Epidermal melanocyte (primary cell): ENCODE data around the gene SZRD1.

Experiments
- DNase-seq: peaks from one replicate; pipeline ENCODE4 v3.0.0; 2011; ENCODE audit warnings: low spot score; ENCODE audit not compliant: insufficient read length

Gene SZRD1

DNA sequence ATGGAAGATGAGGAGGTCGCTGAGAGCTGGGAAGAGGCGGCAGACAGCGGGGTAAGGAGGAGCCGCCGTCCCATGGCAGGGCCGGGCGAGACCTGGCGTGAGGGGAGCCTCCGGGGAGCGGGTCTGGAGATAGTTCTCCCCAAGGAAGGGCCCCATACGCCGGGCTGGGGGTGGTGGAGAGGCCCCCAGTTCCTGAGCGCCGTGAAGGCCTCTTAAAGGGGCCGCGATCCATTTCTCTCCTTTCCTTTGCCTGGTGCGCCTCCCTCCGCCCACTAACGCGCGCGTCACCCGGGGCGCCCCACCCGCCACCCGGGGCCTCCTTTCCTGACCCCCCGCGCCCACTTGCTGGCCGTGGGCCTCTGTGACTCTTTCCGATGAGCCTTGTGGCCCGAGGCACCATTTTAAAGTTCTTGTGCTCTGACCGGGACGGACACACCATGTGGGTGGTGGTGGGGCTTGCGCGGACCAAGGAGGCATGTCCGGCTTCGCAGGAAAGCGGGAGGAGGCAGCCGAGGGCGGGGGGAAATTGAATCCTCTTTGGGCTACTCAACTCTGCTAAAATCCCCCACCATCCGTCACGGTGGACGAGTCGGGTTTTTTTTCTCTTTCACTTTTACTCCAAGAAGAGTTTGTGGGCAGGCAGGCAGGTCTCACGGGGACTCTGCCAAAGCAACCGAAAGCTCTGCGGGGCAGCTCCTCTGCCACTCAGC lies 371 bp downstream of the SZRD1 start:
- peak; percentile 44 for DNase-seq

DNA sequence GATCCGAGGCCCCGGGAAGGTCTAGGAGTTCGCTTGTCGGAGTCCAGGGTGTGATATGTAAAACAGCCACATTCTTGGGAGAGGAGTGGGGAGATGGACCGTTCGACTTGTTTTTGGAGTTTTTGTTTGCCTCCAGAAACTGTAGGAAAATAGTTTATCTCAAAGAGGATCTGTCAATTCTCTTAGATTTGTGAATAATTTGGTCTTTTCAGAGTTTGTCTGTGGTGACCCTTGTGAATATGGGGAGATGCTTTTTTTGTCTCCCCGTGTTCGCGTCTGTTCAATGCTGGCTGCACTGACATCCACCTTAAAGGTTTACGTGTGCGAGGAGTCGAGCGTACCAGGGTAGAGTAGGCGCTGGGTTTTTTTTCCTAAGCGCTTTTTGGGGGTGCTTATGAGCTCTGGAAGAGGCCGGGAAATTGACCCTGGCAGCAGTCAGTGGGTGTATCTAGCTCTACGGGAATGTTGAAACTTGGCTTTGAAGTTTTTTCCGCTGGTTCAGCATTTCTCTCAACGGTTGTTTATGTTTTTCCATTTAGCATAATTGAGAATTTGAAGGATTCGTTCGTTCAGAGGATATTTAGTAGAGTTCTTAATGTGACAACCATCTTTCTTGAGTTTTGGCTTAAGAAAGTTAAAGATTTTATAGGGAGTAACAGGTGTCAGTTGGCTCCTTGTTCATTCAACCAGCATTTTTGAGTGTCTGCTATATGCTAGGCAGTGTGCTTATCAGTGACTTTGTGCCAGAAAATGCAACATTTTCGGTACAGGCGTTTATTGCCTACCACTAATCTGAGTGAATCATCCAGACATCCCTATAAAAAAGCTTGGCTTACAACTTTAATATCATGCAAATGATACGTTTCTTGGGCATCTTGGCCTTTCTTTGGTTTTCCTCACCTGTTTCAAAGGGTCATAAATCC lies 1.2 kb downstream of the SZRD1 start:
- DNase-seq, result no peak

DNA sequence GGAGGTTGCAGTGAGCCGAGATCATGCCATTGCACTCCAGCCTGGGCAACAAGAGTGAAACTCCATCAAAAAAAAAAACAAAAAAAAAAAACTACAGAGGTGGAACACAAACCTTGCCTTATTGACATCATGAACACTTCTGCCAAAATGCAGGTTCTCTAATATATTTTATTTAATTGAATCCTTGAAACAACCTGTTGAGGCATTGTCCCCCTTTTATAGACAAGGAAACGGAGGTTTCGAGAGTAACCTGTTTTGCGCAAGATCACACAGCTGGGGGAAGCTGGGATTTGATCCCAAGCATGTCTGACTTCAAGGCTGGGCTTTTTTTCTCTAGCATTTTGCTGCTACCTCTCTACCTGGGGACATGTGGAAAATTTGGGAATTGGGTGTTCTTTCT lies 2.8 kb downstream of the SZRD1 start:
- DNase-seq, result no peak

DNA sequence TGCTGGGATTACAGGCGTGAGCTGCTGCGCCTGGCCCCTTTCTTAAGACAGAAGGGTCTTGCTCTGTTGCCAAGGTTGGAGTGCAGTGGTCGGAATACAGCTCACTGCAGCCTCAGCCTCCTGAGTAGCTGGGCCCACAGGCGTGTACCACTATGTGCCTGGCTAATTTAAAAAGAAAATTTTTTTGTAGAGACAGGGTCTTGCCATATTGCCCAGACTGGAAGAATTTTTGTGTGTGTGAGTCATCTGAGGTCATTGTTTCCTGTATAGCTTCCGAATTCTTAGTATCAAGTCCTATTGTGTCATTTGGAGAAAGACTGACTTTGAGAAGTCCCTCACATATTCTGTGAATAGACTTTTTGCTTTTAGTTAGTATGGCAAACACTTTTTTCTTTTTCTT lies 4.7 kb downstream of the SZRD1 start:
- DNase-seq, result no peak

DNA sequence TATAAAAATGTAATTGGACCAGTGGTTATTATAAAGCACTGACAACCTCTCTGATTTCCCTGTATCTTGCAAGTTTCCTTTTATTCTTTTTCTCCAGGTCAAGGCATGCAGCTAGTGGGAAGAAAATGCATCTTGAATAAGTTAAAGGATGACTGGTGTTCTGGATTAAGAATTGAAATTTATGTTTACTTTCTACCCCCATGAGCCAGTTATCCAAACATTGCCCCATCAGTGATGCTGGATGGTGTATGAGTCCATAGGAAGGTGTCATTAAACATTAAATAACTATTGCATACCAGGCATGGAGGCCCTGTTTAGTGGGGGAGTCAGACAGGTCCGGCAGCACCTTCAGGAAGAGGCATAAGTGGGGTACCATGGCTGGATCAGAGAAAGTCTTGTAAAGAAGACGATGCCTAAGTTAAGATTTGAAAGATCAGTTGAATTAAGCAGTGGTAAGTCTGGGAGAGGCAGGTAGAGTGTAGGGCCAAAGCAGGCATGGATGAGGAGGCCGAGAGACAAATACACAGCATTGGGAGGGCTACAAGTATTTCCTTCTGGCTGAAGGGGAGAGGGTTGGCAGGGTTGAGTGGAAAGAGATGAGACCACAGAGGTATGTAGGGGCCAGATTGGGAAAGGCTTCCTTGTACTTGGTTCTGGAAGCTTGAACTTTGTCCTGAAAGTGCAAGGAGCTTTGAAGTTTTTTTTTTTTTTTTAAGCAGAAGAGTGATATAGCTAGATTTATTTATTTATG lies 5.7 kb downstream of the SZRD1 start:
- no peak for DNase-seq

DNA sequence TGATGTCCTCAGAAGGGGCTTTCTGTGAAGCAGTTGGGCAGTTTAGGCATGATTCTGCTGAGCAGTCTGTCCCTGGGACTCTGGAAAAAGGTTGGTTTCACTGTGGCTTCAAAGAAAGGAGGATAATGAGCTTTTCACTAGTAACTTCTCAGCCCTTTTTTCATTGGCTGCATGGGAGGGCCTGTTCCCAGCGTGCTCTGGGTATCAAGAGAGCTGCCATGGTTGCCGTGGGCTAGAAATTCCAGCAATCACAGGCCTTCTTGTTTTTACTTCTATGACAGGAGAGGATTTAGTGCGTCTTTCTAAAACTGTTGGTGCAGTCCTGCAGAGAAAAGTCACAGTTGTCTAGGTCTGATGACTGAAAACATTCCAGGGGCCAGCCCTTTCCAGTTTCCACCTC lies 7.2 kb downstream of the SZRD1 start:
- no peak for DNase-seq

DNA sequence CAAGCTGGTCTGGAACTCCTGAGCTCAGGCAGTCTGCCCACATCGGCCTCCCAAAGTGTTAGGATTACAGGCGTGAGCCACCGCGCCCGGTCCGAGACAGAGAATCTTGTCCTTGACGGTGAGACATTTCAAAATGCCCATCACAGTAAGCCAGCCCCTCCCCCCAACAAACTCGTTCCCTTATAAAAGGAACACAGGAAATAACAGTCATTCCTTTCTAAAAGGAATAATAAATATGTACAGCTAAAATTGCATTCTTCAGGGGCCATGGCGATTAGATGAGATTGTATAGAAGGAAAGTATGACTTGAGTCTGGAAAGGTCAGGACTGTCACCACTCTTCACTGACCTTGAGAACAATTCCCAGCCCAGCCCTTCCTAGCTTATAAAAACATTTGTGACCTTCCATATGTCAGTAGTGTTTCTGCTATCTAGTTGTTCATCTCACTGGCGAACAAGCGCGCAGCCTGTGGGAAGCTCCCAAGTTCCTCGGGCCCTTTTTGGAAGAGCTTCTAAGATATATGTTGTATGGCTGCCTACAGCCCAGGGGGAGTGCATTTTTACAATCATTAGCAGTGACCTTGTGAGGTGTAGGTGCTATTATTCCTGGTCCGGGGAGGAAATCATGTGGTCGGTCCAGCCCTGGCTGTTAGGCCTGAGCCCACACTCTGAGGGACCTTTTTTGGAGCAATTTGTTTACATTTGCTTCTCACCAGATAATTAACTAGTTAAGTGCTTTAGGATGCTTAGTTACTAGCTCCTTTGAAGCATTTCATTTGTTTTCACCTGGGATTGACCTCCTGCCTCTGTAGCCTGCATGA lies 8.7 kb downstream of the SZRD1 start:
- no peak for DNase-seq

DNA sequence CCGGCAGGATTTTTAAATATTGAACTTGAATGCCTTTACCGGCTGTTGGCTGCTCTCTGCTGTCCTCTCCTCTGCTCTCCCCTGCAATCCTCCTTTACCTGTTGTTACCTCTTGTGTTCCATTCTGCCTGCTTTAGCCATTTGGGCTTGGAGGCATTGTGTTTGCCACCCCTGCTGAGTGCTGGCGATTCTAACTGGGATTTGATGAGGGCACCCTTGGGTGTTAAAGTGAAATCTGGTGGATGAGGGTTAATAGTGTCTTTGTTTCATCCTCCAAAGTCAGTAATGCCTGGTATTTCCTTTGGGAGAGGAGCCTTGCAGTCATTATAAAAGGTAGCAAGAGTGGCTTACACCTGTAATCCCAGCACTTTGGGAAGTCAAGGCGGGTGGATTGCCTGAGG lies 9.9 kb downstream of the SZRD1 start:
- no peak for DNase-seq

DNA sequence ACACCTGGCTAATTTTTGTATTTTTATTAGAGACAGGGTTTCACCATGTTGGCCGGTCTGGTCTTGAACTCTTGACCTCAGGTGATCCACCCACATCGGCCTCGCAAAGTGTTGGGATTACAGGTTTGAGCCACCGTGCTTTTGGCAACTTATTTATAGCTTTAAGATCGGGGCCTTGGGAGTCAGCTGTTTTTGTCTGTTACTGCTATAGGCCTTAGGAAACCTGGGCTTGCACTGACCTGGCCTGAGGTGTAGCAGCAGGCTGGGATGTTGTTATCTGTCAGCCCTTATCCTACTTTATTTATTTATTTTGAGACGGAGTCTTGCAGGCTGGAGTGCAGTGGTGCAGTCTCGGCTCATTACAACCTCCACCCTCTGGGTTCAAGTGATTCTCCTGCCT lies 11.4 kb downstream of the SZRD1 start:
- DNase-seq, result no peak

DNA sequence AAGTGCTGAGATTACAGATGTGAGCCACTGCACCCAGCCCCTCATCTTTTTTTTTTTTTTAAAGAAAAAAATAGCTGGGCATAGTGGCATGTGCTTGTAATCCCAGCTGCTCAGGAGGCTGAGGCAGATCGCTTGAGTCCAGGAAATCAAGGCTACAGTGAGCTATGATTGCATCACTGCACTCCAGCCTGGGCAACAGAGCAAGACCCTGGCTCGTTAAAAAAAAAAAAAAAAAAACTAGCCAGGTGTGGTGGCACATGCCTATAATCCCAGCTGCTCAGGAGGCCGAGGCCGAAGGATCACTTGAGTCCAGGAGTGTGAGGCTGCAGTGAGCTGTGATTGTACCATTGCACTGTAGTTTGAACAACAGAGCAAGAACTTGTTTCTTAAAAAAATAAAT lies 13.8 kb downstream of the SZRD1 start:
- DNase-seq, result no peak

DNA sequence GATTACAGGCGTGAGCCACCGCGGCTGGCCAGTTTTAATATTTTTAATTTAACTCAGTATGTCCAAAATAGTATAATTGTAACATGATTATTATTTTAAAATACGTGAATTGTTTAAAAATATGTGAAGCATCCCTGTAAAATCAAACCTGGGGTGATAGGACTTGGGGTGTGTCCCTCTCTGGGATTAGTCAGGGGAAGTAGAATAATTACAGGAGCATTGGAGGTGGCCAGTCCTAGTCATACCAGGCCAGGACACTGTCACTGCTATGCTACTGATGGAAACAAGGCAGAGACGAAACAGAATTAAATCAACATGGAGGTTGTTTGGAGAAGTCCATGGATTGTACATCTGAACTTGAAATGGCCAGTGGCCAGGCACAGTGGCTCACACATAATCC lies 16.8 kb downstream of the SZRD1 start:
- DNase-seq, result no peak

DNA sequence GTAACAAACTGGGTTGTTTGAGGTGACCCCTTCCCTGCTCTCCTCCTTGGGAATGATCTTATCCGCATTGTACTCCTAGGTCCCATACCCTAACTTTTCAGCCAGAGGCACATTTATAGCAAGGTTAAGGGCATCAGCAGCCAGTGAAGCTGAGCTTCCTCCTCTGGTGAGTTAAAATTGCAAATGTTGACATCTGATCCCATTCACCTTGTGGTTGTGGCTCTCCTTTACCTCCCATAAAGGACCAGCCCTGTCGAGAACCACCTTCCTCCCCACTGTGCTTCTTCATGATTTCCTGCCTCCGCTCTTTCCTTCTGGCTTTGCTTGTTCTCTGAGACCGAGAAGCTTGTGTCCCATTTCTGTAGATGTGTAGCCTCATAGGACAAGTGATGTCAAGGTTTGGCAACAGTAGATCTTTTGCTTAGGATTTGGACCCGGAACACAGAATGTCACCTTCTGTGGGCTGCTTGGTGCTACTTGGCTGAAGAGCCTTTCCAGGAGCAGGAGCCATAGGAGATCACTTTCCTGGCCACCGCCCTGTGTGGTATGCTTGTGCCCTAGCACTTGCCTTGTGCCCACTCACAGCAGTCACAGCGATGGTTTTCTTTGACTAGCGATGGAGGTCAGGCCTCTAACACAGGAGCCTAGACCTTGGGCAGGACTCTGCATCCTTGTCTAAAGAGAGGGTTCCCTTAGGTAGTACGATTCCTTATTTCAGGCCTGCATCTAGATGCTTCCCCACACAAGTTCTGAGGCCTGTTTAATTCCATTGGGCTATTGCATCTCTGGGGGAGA lies 18.8 kb downstream of the SZRD1 start:
- no peak for DNase-seq

DNA sequence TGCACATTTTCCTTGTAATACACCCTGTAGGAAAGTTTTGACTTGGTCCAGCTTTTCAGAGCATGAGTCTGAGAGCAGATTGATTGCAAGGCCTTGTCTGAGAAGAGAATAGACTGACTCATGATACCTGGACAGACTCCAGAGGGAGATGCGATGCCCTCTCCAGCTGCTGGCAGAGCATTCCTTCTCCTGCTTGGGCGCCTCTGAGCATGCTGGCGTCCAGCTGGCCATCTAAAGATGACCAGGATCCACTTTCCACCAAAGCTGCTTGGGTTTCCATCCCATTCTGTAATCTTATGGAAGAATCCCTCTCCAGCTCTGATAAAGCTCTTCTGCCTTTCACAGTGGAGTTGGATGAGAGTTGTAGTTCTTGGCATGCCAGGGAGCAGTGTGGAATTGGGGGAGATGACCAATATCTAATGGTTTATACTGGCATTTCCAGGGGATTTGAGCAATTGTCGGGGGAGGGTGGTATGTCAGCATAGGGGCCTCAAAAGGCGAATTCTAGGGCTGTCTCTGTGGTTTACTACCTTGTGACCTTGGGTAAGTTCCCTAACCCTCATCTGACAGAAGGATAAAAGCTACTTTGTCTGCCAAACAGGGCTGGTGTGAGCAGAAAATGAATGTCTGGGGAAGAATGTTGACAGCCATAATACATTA lies 19.5 kb downstream of the SZRD1 start:
- DNase-seq, result peak; percentile 69

DNA sequence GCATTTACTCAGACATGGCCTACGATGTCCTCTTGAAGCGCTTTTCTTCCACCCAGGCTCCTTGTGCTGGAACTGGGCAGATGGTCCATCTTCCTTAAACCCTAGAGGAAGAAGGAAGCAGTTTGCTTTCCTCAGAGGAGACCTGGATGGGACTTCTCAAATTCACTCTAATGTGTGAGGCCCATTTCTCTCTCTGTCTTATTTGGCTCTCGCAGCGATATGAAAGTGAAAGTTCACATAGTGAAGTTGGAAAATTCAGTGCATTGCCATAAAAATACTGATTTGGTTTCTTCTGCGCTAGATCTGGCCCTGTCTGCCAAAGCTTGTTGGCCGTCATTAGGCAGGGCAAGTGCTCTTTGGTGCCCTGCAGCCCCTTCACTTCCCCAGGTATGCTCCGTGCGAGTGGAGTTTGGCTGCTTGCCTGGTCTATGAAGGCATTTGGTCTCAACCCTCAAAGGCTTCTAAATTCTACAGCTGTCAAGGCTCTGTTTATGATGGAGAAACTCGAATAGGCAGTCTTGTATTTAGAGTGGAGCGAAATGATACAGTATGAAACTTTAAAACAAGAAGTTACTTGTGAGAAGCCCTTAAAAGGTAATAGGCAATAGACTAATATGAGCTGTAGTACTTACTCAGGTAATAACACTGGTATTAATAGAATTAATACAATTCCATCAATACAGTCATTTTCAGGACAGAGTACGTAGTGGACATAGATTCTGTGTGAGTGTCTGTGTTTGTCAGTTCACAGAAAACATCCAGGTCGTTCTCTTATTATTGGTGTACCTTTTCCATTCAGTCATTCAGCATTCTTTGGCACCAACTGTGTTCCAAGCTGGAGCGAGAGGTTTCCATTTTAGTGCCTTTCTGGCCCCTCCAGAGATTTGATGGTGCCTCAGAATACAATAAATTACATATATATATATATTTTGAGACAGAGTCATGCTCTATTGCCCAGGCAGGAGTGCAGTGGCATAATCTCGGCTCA lies 20.5 kb downstream of the SZRD1 start:
- DNase-seq, result no peak

DNA sequence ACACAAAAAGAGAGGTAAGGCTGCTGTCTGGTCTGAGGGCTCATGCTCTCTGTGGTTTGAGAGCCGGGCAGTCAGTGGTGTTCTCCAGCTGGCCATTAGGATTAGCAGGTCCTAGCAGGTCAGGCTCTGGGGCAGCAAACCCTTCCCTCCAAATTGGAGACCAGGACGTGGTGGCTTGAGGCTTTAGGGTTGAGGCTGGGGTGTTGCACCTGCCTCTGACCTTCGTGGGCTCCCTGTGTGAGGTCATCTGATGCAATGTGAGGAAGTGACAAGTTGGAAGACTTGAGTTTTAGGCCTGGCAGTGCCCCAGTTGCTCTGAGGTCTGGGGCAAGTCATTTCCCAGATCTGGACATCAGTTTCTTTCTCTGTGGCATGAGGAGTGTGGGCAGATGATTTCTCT lies 24.4 kb downstream of the SZRD1 start:
- DNase-seq, result no peak

DNA sequence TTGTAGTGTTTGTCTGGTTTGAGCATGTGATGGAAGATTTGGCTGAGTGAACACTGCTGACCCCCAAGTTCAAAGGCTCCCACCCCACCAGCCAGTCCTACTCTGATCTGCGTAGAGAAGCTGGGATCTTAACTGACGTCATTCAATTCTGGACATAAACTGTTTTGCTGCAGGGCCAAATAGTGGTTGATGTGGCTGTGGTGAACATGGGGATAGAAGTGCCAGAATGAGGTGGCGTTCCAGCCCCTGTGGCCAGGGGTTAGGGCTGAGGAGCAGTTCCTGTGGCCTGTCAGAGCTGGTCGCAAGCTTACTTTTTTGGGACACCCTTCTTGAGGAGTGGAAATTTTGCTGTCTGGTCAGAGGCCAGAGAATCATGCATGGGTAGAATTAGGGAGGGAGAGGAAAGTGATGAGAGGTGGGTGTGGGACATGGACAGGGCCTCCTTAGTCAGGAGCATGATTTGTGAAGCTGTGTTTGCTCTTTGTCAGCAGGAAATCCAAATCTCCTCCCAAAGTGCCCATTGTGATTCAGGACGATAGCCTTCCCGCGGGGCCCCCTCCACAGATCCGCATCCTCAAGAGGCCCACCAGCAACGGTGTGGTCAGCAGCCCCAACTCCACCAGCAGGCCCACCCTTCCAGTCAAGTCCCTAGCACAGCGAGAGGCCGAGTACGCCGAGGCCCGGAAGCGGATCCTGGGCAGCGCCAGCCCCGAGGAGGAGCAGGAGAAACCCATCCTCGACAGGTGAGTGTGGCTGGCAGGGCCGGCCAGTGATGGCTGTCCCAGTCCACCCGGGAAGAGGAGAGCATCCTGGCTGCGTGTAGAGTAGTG lies 25.9 kb downstream of the SZRD1 start:
- DNase-seq, result no peak

DNA sequence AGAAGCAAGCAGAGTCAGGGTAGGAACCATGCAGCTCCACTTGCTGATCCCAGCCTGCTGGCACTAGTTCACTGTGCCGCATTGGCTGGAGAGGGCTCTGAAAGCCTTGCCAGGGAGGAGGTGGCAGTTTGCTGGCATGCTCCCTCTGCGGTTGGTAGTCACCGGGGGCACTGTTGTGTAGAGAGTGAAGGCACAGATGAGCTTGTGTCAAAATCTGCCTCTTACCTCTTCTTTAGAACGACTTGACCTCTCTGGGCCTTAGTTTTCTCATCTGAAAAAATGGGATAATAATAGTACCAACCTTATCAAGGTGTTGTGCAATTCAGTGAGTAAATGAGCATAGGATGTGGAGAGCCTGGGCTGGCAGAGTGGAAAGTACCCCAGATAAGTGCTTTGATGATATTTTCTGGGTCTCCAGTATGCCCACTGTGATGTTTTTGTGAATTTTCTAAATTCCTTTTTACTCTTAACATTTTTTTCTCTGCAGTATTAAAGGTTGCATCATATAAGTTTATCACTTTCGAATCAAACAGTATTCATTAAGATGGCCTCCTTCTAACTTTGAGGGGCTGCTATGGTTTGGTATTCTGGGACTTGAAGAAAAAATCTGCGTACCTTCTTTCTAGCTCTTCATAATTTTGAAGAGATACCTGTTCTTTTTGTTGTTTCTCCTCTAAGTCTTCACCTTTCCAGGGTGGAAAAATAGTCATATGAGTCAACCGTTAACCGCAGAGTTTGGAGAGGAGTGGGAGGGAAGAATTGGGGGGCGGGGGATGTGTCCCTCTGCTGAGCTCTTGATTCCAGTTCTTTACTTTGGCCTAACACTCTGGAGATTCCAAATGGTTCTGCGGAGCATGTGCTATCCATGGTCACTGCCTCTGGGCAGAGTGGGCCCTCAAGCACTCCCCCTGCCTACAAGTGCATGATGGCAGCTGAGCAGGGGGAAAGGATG lies 26.8 kb downstream of the SZRD1 start:
- no peak for DNase-seq
